ENCODE results near the gene BTRC. TPM values are rescaled to one million over a fixed set of nuclear protein-coding genes. Genes with fewer than 3 reads are reported as not detected.
"Not testable (repeated sequence)": the region's sequence is repeated elsewhere in the genome, so short reads cannot be mapped to it uniquely, and the experiment has no call there.

Gene BTRC
- total RNA-seq, 4 donors from 2014 or later = 12.6 to 26.5 (median 20.7) TPM

- Histone ChIP-seq H3K27me3 (no peaks in the 10 kb centered on the region), H3K36me3 (no peaks in the 10 kb centered on the region), H3K4me1 (no peaks in the 10 kb centered on the region), H3K4me3 (no peak overlapping the region), H3K27ac (no peak overlapping the region), H3K9me3 (no peaks in the 10 kb centered on the region)
- intact Hi-C loops (cut with DNase I; ENCODE audit: low total_unique reads) = no loop called here
- DNase-seq = no peak
- TF ChIP-seq POLR2A (IDR thresholded peaks at IDR 0.05) (no peak), CTCF (IDR thresholded peaks at IDR 0.05) (no peak)
These were observed 31.5 kb upstream of the BTRC start for GRCh38 chr10:101322266-101323108.

GRCh38 chr10:101323495-101323894 lies 30.5 kb upstream of the BTRC start:
- Histone ChIP-seq H3K9me3 (no peaks in the 10 kb centered on the region), H3K36me3 (no peaks in the 10 kb centered on the region), H3K4me3 (no peak overlapping the region), H3K4me1 (no peaks in the 10 kb centered on the region), H3K27me3 (no peaks in the 10 kb centered on the region), H3K27ac (no peak overlapping the region)
- intact Hi-C loops (cut with DNase I; ENCODE audit: low total_unique reads) = no loop called here
- TF ChIP-seq POLR2A (IDR thresholded peaks at IDR 0.05) = no peak
- no peak for DNase-seq

- H3K9me3 ChIP-seq; H3K4me3 ChIP-seq; H3K27ac ChIP-seq; H3K4me1 ChIP-seq; H3K36me3 ChIP-seq; DNase-seq; H3K27me3 ChIP-seq; intact Hi-C loops (cut with DNase I; ENCODE audit: low total_unique reads): not testable (repeated sequence)
These were observed 26.5 kb upstream of the BTRC start for GRCh38 chr10:101327454-101327853.

GRCh38 chr10:101329341-101330032 lies 24.5 kb upstream of the BTRC start:
- intact Hi-C loops (cut with DNase I; ENCODE audit: low total_unique reads) = no loop called here
- TF ChIP-seq POLR2A (IDR thresholded peaks at IDR 0.05) = no peak
- TF ChIP-seq CTCF (IDR thresholded peaks at IDR 0.05) = no peak
- Histone ChIP-seq H3K36me3 (no peaks in the 10 kb centered on the region), H3K9me3 (no peaks in the 10 kb centered on the region), H3K4me1 (no peaks in the 10 kb centered on the region), H3K27ac (no peak overlapping the region), H3K27me3 (no peaks in the 10 kb centered on the region), H3K4me3 (no peak overlapping the region)
- no peak for DNase-seq

- no peak for DNase-seq
- H3K27ac ChIP-seq = no peak overlapping the region
- no peaks in the 10 kb centered on the region for H3K36me3 ChIP-seq
- no peak overlapping the region for H3K4me3 ChIP-seq
- H3K9me3 ChIP-seq = no peaks in the 10 kb centered on the region
- no peak for TF ChIP-seq POLR2A (IDR thresholded peaks at IDR 0.05)
- no peak for TF ChIP-seq CTCF (IDR thresholded peaks at IDR 0.05)
- no peaks in the 10 kb centered on the region for H3K27me3 ChIP-seq
- intact Hi-C loops (cut with DNase I; ENCODE audit: low total_unique reads) = no loop called here
- no peaks in the 10 kb centered on the region for H3K4me1 ChIP-seq
These were observed 23.7 kb upstream of the BTRC start for GRCh38 chr10:101330231-101330630.

GRCh38 chr10:101330631-101331225 lies 23.2 kb upstream of the BTRC start:
- Histone ChIP-seq H3K9me3 (no peaks in the 10 kb centered on the region), H3K4me3 (no peak overlapping the region), H3K27ac (no peak overlapping the region), H3K27me3 (no peaks in the 10 kb centered on the region), H3K36me3 (no peaks in the 10 kb centered on the region), H3K4me1 (no peaks in the 10 kb centered on the region)
- intact Hi-C loops (cut with DNase I; ENCODE audit: low total_unique reads) = no loop called here
- no peak for DNase-seq
- no peak for TF ChIP-seq POLR2A (IDR thresholded peaks at IDR 0.05)
- no peak for TF ChIP-seq CTCF (IDR thresholded peaks at IDR 0.05)
